CD4-positive, alpha-beta T cell treated with Interleukin-6 for 4 hours (primary cell): Measurements from ENCODE around the gene SLC24A3.

Experiments used
- DNase-seq: peaks from one replicate; pipeline ENCODE4 v3.0.0-alpha.2; 2020; ENCODE audit warnings: mixed read lengths

The SLC24A3 gene

GRCh38 chr20:19349879-19350278 lies 137.4 kb downstream of the SLC24A3 start:
- no peak for DNase-seq

GRCh38 chr20:19351542-19351941 lies 139.1 kb downstream of the SLC24A3 start:
- DNase-seq, result no peak

DNA sequence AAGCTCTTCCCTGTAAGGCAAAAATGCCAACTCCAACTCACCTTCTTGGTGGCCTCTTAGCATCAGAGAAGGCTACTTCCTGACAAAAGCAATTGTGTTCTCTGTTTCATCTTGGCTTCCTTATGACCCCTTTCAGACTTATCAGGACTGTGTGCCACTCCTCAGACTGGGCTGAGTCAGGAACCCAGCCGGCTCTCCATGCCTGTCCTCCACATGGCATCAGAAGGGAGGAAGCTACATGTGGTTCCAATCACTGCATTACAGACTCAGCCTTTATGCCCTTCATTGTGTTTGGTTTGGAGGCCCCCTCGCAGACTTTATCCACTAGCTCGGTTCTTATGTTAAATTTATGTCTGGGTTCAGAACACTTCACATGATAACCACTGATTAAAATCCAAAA lies 142.5 kb downstream of the SLC24A3 start:
- DNase-seq, result no peak

DNA sequence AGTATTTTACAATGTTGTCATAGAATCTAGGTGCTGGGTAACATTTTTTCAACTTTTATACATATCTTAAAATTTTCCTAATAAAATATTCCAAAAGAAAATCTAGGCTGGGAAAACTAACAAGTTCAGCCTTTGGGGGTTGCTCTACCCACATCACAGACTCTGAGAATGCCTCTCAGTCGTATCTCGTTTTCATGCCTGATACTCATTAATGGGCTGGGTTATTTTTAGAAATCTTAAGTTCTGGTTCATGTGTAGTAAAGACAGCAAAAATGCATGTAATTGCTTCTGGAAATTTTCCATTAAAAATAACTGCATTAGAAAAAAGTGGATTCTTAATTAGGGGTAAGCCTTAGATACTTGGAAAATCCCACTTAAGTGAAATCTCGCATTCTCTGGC lies 149.3 kb downstream of the SLC24A3 start:
- DNase-seq, result no peak

DNA sequence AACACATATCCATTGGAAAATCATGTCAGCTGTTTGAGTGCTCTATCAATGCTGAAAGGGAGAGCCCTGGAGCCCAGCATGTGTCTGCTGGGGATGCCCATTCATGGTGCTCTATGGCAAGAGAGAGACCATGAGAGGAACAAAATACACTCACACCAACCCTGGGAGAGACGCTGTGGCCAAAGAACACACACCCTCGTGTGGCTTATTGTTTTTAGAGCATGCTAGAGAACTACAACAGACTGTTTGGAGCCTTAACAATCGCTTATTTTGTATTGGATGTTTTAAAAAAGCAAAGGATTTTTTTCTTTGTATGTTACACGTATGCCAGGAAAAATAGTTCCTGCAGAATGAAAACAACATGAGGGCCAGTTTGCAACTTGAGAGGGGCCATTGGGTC lies 151.0 kb downstream of the SLC24A3 start:
- DNase-seq, result no peak

DNA sequence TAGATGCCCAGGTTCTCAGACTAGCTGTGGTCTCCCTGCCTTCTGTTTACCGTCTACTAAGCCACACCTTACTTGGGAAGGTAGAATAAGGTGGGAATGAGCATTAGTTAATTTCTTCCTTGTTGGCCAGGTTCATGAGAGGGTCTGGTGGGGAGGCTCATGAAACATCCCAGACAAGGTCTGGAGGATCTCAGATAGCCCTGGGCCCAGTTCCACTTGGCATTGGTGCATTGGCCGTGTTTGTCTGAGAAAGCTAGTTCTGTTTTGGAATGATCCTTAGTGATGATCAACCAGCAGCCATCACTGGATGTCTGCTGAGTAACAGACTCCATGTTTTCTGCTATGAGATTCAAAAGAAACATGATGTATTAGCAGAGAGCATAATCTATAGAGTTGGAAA lies 155.1 kb downstream of the SLC24A3 start:
- DNase-seq, result no peak

- no peak for DNase-seq
Observed at GRCh38 chr20:19368351-19368750, 155.9 kb downstream of the SLC24A3 start.

DNA sequence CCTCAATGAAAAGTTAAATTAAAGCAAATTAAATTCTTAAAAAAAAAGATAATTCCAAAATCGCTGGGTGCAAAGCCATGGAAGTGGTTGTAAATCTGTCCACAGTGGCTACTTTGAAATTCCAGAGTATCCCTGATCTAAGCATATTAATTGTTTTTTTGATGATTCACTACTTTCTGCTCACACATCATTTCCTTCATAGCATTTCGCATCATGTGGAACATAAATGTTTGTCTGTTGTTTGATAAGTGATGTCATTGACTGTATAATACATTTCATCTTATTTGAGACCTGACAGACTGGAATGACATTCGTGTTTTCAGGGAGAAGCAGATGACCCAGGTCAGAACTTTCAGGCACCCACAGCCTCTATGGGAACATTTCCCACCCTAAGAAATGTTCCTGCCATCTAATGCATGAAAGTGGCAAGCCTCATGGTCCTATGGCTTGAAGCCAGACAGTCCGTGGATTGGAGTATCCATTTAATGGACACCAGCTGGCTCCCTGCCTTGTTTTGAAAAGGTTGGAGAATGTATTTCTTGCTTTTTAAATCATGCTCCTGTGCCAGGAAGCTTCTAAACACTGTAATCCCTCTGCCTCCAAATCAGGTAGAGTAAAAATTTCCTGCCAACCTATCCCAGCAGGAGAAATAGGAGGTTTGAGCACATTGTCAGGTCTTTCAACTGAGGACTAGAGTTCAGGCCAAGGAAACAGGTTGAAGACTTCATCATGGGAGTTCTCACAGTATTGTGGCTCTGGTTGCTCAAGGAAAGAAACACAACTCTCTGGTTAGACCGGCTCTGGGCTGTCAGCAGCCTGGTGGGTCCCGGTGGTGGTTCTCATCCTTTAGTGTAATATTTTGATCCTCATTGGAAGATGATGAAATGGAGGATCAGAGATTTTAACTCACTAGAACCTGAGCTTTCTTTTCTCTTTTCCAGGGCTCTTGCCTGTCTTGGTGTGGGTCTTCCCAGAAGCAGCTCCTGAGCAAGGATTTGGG lies 157.9 kb downstream of the SLC24A3 start:
- DNase-seq, result no peak

DNA sequence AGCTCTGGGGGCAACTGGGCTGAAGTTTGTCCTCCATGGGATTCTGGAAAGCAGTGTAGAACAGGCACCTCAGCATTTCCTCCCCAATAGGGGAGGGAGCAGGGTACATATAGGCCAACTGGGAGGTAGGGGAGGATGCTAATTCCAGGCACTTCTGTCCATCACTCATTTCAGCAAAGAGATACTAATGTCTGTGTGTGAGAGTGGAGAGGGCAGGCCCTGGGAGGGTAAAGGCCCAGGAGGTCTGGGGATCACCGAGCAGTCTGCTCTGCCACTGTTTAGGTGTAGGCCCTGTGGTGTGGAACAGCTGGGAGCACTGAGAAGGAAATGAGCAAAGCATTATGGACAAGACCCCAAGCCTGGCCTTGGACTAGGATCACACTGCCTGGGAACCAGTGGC lies 158.7 kb downstream of the SLC24A3 start:
- DNase-seq, result no peak

DNA sequence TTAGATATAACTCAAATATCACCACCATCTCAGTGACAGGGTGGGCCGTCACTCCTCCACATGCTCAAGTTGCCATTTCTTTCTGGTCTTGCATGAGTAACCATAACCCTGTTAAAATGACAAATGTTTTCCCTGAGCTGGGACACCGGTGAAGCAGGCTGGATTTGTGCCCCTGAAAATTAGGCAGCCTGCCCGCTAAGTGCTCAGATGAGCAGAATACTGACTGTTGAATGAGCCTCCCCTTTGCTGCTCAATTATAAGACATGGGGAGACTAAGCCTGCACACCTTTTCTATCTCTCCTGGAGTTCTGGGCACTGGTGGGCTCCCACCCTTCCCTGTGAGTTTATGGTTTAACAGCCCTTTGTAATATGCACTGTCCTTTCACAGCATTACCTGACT lies 161.8 kb downstream of the SLC24A3 start:
- no peak for DNase-seq

- DNase-seq, result no peak
Observed at GRCh38 chr20:19375395-19375794, 163.0 kb downstream of the SLC24A3 start.

- no peak for DNase-seq
Observed at GRCh38 chr20:19375801-19376200, 163.4 kb downstream of the SLC24A3 start.

DNA sequence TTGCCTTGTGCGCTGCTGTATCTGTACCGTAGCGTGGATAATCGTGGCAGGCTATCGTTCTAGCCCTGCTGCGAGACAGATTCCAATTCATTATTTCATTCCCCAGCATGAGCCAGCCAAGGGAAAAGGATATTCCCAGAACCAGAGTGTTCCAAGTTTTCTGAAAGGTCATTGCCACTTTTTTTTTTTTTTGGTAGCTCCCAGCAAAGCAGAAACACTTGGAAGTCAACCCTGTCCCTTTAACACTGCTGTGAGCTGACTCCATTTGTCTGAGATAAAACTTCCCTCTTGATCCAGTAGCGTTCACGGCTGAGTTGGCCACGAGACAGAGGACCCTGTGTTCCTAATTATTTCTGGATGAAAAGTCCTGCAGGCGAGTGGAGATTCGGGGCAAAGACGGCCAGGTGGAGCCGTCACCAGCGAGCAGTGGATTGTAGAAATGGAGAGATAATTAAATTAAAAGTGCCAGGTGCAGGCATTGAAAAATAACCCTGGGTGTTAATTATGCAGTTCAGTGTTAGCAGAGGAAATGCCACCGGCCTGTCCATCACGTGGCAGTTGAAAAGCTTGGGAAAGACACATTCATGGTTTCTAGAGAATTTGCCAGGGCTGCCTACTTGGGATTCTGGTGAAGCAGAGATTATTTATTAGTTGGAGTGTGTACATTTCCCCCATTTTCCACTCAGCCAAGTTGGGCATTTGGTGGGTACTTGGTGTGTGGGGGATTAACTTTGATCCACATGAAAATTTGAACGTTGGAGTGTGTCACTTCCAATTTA lies 164.2 kb downstream of the SLC24A3 start:
- DNase-seq, result no peak

- DNase-seq, result no peak
Observed at GRCh38 chr20:19378058-19378457, 165.6 kb downstream of the SLC24A3 start.

DNA sequence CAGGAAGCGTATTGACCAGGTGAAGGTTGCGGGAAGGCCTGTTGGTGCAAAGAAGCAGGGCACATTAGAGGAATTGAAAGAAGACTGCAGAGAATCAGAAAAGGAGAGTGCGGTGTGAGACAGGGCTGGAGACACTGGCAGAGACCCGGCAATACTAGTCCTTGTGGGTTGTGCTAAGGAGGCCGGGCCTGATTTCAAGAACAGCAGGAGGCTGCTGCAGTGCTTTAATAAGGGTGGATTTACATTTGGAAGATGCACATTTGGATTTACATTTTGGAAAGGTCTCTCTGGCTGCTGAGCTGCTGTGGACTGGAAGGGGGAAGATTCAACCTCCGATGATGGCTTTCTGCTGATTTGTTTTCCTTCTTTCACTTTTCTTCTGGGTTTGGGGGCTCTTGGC lies 167.8 kb downstream of the SLC24A3 start:
- no peak for DNase-seq

- DNase-seq, result no peak
Observed at GRCh38 chr20:19381947-19382346, 169.5 kb downstream of the SLC24A3 start.

DNA sequence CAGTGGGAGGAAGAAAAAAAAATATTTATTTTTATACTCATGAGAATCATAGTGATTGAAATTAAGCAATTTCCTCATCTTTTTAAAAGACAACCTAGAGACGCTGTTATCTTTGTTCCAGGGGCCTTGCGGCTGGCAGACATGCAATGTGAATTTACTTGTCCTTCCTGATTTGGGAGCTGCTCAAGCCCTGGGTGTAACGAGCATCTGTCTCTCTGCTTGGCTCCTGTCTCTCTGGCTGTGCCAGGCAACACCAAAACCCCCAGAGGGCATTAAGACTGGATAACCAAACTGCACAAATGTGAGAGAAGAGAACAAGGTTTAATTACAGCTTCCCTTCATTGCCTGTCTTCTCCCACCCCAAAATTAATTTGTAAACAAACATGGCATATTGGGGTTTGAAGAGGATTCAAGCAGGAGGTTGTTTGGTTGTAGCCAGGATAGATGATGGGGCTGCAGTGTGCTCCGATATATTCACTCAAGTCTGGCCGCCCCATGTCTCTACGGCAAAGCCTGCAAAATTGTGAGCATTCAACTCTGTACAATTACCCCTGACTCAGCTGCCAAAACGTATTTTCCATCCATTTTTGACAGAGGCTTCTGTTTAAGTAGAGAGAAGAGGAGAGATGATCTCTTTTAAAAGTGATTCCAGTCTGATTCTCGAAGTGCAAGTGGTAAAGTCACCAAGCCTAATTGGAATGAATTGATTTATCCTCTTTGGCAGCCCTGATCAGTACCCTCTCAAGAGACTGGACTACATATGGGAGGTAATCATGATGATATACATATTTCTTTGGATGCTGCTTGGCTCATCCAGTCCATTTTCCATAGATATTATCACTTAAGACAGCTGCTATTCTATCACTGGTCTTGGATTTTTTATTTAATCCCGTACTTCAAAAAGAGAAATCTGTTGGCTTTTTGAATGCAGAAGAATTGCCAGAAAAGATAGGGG lies 170.2 kb downstream of the SLC24A3 start:
- no peak for DNase-seq

DNA sequence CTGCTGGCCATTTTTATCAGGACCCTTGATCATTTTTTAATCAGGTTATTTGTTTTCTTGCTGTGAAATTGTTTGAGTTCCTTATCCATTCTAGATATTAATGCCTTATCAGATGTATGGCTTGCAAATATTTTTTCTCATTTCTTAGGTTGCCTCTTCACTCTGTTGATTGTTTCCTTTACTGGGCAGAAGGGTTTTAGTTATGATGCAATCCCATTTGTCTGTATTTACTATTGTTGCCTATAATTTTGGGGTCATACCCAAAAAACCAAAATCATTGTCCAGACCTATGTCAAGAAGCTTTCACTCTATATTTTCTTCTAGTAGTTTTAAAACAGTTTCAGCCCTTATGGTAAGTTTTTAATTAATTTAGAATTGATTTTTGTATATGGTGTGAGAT lies 172.5 kb downstream of the SLC24A3 start:
- no peak for DNase-seq

- DNase-seq, result no peak
Observed at GRCh38 chr20:19387251-19387650, 174.8 kb downstream of the SLC24A3 start.

- no peak for DNase-seq
Observed at GRCh38 chr20:19392344-19393130, 180.1 kb downstream of the SLC24A3 start.

- no peak for DNase-seq
Observed at GRCh38 chr20:19396460-19397081, 184.1 kb downstream of the SLC24A3 start.
